Neural progenitor cell (in vitro differentiated cells): ENCODE measurements around the gene EHMT1.

ENCODE experiments used
- EZH2 ChIP-seq: fragments of 200-600 bp; sonication (generic); IDR thresholded peaks from 2 replicates; pipeline ENCODE4 v1.6.1; 2017; ENCODE audit warnings: antibody characterized with exemption, mild to moderate bottlenecking, moderate library complexity
- EZH2phosphoT487 ChIP-seq: fragments of 200-600 bp; sonication (generic); IDR thresholded peaks from 2 replicates; pipeline ENCODE4 v1.6.1; 2017; ENCODE audit warnings: antibody characterized with exemption
- TF ChIP-seq, protein P1 (sequence below): fragments of 200-600 bp; sonication (generic); IDR thresholded peaks from 2 replicates; pipeline ENCODE4 v1.5.1; 2017; ENCODE audit warnings: antibody characterized with exemption, mild to moderate bottlenecking

DNA sequence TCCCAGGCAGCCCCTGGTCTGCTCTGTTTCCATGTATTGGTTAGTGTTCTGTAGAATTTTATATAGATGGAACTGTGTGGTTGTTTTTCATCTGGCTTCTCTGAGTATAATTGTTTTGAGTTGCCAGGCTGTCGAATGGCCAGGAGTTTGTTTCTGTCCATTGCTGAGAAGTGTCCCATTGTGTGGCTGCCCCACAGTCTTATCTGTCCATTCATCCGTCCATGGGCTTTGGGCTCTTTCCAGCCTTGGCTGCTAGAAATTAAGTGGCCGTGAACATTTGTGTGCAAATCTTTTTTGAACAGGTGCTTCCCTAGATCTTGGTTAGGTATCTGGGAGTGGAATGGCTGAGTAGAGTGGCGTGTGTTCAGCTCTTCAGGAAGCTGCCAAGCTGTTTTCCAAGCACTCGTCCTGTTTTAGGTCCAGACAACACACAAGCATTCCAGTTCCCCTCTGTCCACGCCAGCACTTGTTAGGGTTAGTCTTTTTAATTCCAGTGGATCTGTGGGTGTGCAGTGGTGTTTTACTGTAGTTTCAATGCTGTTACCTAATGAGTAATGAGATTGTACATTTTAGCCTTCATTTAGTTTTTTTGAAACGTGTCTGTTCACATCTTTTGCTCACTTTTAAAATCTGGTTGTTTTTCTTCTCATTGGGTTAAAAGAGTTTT lies 136.6 kb downstream of the EHMT1 start:
- TF ChIP-seq, protein P1, sequence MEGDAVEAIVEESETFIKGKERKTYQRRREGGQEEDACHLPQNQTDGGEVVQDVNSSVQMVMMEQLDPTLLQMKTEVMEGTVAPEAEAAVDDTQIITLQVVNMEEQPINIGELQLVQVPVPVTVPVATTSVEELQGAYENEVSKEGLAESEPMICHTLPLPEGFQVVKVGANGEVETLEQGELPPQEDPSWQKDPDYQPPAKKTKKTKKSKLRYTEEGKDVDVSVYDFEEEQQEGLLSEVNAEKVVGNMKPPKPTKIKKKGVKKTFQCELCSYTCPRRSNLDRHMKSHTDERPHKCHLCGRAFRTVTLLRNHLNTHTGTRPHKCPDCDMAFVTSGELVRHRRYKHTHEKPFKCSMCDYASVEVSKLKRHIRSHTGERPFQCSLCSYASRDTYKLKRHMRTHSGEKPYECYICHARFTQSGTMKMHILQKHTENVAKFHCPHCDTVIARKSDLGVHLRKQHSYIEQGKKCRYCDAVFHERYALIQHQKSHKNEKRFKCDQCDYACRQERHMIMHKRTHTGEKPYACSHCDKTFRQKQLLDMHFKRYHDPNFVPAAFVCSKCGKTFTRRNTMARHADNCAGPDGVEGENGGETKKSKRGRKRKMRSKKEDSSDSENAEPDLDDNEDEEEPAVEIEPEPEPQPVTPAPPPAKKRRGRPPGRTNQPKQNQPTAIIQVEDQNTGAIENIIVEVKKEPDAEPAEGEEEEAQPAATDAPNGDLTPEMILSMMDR = no peak
- TF ChIP-seq EZH2phosphoT487 (no peak), EZH2 (no peak)
